Activated T-cell treated with anti-CD3 and anti-CD28 coated beads, Interleukin-2, amount 50 U/mL, for 1 hour (primary cell): ENCODE measurements around the gene IGLON5.
A peak's percentile ranks its signal among the peaks of the same experiment; 100 is the strongest.

Experiments
- DNase-seq: peaks from one replicate; pipeline ENCODE4 v3.0.0-alpha.2; 2020

IGLON5 gene

DNA sequence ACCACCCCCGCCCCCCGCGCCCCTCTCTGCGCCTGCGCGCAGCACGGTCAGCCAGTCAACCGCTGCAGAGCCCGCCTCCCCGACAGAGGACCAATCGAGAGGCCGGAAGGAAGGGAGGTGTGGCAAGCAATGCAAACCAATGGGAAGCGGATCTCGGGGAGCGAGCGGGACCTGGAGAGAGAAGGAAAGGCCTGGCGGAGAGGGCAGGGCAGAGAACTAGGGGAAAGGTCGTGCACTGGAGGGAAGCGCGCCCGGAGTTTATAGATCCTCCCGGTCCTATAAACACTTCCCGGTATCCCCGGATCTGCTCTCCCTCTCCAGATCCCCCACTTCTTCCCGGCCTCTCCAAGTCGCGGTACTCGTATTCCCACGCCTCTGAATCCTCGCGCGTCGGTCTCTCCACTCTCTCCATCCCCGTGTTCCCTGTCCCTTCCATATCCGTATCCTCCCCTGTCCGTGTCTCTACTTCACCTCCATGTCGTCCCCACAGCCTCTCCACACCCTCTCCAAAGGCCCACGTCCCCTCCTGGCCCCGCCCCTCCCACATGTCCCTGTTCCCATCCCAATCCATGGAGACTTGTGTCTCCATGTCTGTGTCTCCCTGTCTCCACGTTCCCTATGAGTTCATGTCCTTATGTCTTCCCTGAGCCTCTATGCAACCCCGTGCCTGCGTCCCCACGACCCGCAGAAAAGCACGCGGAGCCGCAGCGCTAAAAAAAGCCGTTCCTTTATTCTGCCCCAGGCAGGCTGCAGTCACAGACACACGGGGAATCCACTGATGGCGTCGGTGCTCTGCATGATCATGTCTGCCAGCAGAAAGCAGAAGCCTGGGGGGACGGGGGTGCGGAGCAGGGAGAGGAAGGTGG is 55.2 kb downstream of the IGLON5 start:
- DNase-seq, result peak; percentile 87

DNA sequence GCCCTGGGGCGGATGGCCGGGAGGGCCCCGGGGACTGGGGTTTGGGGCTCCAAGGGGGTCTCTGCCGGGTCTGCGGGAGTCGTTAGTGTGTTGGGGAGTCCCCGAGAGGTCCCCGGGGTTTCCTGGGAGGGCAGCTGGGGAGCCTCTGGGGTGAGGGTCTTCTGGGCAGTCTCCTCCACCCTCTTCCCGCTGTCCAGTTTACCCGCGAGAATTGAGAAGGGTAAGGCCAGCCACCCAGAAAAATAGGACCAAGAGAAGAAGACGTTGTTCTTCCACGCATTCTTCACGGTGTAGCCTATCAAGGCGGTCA is 55.8 kb downstream of the IGLON5 start:
- DNase-seq, result no peak

DNA sequence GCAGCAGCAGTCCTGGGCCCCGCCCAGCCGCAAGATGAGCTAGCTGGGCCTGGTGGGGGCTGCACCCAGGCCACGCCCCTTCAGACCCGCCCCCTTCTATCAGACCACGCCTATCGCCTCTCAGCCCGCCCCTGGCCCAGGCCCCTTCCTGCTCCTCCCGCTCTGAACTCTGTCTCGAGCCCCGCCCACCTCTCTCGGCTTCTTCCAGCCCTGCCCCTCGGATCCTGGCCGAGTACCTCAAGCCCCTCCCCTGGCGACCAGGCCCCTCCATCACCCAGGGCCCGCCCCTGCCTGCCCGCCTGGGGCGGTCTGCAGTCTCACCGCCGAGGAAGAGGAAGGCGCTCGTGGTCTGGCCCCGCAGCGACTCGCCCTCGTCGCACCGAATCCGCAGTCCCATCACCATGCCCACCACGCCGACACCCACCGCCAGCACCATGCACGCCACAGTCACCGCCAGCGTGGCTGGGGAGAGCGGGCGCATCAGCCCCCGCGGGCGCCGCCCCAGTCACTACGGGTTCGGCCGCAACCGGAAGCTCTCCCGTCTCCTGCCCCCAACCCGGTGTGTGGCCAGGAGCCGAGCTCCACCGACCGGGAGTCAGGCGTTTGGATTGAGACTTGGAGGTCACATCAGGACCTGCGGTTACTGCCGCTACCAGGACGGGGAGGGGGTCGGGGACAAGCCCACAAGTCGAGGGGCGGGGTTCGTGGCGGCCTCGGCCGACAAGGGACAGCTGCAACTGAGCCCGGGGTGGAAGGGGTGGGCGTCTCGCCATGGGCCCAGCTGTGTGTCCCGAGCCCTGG is 56.3 kb downstream of the IGLON5 start:
- peak; percentile 97 for DNase-seq

DNA sequence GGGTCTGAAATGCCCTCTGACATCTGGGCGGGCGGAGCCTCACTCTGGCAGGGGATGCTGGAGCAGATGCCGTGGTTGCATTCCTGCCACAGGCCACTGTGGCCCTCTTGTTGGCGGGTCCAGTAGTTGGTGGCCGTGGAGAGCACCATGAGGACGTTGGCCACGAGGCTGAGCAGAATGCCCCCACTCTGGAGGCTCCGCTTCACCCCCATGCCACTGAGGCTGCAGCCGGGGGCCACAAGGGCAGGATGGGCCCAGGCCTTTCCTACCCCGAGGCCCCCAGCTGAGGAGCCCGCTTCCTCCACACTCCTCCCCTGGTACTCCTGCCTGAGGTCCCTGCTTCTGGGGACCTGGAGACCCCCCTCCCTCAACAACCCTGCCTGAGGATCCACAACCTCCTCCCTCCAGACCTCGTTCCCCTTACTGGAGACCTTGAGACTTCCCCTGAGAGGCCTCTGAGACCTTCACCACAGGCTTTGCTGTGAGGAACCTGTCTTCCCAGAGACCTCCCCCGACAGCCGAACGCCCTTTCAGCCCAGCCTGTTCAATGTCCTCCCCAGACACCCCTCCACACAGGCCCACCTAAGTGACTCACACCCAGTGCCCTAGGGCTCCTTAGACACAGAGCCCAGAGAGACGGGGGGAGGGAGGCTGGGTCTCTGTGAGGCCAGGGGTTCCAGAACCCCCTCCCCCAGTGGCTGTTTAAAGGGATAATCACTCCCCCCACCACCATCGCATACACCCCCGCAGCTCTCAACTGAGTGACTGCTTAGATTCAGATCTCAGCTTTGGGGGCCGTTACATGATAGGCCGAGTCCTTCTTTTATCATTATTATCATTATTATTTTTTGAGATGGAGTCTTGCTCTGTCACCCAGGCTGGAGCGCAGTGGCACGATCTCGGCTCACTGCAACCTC is 57.2 kb downstream of the IGLON5 start, which contains the start of gene CLDND2:
Gene CLDND2 (minus strand): TSS at position 638 of the 917 bp plus-strand sequence. CDS start 426 bp downstream, at position 212.
- DNase-seq, result peak; percentile 33

DNA sequence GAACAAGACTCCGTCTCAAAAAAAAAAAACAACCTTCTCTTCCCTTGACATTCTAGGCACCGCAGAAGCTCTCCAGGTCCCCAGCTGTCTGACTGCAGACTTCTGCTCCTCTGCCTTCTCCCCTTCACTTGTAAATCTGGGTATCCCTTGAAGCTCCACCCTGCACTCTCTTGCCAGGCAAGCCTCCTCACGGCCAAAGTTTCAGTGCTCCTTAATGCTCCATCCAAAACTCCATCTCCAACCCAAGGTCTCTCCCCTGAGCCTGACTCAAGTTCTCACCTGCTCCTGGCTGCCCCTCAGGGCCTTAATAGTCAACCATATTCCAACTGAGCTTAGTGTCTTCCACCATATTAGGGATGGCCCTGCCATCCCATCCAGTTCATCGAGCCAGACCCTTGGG is 58.8 kb downstream of the IGLON5 start:
- DNase-seq, result no peak

DNA sequence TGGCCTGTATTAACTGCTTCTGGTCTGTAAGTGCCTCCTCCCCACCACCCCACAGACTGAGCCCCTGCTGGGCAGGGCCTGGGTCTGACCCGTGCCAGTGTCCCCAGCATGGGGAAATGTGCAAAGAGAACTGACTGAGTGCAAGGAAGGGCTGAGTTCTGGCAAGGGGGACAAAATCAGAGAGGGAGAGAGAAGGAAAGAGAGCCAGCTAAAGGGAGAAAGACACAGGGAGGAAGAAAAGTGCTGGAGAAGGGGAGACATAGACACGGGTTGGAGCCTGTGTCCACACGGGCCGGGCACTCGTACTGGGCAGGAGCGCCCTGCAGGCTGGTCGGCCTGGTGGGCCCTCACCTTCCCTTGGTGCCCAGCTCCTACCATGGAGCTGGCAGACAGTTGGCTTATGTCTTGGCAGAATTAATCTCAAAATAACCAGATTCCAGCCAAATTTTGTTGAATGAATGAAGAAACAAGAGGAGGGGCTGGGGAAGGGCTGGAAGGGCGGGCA is 59.8 kb downstream of the IGLON5 start:
- DNase-seq, result no peak

DNA sequence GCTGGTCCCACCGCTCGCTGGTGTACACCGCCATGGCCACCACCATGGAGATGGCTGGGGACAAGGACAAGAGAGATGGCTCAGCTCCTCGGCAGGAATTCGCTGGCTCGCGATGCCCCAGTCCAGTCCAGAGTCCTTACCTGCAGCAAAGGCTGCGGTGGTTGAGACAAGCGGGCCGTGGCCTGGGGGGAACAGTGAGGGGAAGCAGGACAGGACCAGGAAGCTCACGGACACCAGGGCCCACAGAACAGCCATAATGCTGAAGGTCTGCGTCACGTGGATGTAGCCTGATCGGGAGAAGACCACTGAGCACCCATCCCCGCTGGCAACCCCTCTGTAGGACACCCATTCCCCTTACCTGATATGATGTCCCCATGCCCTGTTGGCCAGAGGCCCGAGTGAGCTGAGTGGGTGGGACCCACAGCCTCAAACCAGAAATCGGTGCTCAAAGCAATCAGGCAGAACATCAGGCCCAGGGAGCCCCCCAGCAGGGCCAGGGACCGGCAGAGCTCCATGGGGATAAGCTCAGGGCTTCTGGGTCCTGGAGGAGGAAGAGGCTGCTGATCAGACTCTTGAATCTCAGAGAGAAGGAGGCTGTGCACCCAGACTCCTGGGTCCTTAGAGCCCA is 60.7 kb downstream of the IGLON5 start:
- DNase-seq, result no peak

DNA sequence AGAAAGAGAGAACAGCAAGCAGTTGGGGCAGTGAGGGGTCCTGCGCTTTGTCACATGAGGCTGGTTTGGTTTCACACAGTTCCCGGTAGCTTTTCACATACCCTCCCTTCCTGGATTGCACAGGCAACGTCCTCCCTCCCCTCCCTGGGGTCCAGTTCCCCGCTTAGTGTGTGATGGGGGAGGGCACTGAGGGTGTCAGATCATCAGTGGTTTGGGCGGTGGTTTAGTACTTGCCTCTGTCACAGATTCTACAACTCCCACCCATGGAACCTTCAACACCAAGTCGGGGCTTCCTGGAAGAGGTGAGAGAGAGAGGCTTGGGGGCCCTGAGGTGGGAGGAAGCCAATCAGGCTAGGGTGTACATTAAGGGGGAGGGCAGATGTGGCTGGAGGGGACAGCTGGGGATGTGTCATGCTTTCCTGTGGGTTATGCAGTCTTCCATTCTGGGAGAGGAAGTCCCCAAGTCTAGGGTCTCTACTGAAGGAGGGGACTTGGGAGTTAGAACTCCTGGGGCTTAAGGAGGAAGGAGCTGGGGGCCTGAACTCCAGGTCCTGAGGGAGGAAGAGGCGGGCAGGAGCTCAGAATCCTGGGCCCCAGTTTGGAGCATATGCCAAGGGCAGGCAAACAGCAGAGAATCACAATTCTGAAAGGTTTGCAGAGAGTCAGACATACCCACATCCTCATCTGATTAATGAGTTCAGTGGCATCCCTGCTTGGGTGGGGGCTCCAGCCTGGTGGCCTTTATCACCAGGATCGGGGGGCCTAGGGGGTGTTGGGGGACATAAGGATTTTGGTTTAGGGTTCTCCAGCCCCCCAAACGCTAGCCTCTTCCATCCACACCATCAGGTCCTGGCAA is 61.4 kb downstream of the IGLON5 start, which contains the start of gene NKG7:
Gene NKG7 (minus strand): TSS at position 6 of the 856 bp plus-strand sequence. CDS start 119 bp downstream, outside the sequence.
- DNase-seq, result peak; percentile 61

DNA sequence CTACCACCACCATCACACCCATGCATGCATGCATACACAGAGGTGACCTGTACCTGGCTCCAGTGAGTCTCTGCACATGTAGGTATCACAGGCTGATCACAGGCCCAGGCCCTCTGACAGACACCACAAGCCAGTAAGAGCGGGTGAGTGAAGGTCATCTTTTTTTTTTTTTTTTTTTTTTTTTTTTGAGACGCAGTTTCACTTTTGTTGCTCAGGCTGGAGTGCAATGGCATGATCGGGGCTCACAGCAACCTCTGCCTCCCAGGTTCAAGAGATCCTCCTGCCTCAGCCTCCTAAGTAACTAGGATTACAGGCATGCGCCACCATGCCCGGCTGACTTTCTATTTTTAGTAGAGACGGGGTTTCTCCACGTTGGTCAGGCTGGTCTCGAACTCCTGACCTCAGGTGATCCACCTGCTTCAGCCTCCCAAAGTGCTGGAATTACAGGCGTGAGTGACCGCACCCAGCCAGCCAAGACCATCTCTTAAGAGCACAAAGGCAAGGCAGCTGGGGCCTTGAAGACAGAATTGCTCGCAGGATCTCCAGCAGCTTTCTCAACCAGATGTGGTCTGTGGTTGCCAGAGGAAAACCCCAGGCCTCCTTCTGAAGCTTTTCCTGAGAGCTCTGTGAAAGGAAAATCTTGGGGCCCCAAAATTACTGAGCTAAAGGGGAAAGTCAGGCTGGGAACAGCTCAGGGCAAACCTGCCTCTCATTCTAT is 64.2 kb downstream of the IGLON5 start:
- no peak for DNase-seq

DNA sequence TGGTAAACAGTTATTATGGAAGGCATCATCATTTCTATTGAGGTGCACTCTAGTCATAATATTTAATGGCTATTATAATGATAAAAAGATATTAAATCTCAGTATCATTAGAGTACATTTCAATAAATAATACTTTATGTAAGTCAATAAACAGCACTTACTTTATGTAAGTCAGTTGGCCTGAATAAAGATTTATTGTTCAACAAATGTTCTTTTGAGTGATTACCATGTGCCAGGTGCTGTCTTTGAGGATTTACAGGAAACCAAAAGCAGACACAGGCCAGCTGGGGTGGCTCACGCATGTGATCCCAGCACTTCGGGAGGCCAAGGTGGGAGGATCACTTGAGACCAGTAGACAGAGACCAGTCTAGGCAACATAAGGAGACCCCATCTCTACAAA is 66.0 kb downstream of the IGLON5 start:
- no peak for DNase-seq

DNA sequence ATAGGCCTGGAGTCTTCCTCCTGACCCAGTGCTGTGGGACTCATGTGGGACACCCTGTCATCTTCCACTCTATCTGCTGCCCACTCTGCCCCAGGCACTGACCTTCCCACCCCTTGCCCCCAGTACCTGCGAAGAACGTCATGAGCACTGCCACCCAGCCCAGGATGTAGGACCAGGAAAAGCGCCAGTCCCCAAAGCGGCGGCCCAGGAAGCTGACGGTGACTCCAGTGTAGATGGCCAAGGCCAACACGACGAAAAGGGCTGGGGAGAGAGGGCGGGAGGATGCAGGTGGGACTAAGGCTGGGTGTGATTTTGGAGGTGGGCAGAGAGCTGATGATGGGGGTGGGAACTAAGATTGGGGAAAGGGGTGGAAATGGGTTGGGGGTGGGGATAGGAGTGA is 68.9 kb downstream of the IGLON5 start:
- no peak for DNase-seq
